Astrocyte of the hippocampus (primary cell): ENCODE measurements around the gene OR2S2.
"Not testable (repeated sequence)": the region's sequence is repeated elsewhere in the genome, so short reads cannot be mapped to it uniquely, and the experiment has no call there.

Experiments used
- DNase-seq: peaks from one replicate; pipeline ENCODE4 v3.0.0; 2011; ENCODE audit warnings: low read depth, low spot score

OR2S2 gene

DNA sequence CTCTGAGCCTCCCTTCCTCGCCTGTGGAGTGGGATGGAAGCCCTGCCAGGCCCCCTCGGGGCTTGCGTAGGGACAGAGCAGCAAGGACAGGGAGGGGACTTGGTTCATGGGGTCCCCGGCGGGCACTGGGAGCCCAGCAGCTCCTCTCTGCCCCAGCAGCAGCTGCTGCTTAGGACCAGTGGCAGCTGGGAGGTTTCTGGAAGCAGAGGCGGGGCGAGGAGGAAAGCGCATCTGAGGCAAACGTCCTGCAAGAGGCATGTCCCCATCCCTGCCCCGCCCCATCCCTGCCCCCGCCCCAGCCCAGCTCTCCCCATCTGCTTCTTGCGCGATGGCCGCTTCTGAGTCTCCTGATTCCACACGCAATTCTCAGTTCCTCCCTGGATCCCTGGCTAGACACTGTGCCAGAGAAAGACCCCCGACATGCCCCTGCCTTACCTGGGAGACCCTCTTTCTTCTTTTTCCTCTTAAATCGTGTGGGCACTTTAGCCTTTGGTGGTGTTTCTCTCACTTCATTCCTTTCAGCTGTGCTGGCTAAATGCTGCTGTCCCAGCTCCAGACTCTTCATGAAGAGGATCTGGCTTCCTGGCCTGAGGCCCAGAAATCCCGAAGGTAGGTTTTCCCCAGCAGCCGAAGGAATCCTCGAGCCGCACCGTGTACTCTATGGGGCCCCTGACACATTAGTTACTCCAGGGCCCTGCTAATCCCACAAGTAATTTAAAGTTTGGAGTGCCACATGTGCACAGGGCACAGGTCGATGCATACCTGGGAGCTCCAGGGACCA is 4.4 kb upstream of the OR2S2 start:
- peak; percentile 63 for DNase-seq

DNA sequence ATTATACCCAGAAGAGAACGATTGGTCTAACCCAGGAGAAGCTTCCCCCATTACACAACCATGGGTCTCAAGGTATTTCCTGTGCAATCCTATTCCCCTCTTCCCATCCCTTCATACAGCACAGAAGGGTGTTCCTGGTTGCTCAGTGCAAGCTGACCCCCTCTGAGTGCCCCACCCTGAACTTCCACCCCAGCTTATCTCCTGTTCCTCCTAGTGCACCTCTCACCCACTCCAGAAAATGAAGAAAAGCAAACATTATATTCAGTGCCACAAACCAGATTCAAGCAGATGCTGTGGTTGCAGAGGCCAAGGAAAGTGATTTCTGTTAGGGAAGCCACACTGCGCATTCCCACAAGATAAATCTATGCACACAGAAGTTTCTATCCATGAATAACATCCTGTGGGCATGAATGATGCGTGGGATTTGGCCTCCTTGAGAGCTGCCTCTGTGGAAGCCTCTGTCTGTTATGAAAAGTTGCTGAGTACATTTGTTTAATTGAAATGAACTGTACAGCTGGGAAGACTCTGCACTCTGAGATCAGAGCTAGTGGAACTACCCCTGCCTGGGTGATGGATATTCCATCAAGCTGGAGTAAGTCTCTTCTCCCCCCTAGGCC is 2.2 kb upstream of the OR2S2 start:
- DNase-seq = peak; percentile 37

DNA sequence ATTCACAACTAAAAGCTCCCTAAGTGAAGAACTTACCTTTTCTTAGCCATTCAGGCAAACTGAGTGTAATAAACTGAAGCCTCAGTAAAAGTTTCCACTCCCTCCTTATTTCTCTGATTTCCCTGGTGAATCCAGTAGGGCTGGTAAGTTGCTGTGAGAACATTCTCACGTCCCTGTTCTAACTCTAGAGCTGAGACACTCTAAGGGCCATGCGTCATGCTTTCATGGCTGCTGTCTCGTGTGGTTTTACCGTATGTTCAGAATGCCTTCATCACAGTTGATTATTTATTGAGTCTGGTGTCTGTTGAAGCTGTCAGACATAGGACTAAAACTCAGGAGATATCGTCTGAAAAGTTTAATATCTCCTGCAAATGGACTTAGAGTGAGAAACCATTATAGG is 1.3 kb downstream of the OR2S2 start:
- DNase-seq = no peak

DNA sequence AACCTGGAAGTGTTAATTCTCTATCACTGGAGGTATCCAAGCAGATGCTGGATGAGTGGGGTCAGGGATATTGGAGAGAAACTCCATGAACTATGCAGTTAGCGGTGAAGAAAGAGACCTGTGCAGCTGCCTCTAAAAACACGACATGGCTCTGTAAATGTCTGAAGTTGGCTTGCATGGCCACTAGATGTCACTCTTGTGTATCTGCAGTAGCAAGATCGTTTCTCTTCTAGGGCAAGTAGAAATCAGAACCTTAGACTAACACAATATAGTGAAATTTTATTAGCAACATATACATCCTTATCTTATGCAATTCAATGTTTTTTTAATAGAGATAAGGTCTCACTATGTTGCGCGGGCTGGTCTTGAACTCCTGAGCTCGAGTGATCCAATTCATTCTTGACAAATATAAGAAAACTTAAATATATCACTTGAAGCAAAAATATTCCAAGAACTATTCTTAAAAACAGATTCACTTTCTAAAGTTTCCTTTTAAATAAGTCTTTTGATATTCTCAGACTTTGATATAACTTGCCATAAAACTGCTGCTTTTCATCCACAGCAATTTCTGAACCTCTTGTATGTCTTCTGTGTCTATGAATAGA is 2.9 kb downstream of the OR2S2 start:
- peak; percentile 85 for DNase-seq

DNA sequence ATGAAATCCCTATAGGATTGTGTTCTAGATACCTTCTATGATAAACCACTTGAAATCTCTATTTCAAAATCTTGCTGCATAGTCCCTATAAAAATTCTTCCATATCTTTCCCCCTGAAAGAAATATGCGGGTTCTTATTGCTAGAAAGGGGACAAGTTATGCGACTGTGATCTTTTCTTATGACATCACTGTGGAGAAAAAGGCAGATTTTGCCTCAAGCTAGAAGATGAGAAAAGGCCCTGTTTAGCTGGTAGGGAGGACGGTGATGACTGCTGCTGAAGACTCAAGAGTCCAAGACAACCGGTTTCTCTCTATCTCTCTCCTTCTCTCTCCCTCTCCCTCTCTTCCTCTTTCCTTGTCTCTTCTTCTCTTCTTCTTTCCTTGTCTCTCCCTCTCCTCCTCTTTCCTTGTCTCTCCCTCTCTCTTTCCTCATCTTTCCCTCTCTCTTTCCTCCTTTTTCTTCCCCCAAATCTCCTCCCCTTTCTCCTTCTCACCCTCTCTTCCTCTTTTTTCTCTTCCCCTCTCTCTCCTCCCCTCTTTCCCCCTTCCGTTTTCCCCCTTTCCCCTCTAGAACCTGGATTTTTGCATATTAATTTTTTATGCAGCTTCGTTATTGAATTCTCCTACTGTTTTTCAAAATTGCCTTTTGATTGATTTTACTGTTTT is 5.3 kb downstream of the OR2S2 start:
- no peak for DNase-seq

DNA sequence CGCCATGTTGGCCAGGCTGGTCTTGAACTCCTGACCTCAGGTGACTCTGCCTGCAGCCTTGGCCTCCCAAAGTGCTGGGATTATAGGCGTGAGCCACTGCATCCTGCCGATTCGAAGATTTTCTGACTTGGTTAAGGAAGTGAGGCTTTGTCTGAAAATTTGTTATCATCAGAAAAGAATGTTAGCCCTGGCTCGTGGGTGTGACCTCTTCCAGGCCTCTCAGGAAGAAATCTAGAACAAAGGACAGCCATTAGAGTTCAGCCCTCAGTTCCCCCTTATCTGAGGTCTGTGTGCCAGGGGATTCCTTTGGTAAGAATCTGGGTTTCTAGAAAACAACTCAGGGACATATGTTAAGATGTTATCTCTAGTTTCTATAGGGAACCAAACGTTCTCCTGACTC is 6.2 kb downstream of the OR2S2 start:
- DNase-seq = peak; percentile 52

DNA sequence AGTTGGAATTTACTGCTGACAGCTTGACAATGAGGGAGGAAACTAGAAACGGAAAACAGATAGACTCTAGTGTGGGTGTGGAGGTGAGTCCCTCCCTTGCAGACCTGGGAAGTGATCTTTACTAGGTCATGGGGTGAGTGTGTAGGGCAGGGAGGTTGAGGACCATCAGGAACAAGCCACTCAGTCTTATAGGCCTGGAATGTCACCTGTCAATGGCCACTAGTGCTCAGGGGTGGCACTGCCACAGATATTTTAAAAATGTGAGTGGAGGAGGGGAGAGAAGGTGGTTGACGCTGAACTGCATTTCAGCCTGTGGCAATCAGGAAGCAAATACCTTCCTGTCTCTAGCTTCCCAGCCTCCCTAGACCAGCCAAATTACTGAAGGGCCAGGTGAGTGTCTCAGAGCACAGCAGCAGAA is 9.0 kb downstream of the OR2S2 start:
- no peak for DNase-seq

DNA sequence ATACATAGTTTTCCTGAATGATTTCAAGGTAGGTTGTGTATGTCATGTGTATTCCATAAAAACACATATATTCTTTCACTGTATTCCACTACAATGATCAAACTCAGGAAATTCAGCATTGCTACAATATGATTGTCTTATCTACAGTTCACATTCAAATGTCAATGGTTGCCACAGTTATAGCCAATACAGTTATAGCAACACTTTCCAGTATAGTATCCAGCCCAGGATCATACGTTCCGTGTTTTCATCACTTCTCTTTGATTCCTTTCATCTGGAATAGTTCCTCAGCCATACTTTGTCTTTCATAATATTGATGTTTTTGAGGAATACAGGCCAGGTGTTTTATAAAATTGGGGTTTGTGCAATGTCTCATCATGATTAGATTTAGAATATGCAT is 9.5 kb downstream of the OR2S2 start:
- DNase-seq = no peak

DNA sequence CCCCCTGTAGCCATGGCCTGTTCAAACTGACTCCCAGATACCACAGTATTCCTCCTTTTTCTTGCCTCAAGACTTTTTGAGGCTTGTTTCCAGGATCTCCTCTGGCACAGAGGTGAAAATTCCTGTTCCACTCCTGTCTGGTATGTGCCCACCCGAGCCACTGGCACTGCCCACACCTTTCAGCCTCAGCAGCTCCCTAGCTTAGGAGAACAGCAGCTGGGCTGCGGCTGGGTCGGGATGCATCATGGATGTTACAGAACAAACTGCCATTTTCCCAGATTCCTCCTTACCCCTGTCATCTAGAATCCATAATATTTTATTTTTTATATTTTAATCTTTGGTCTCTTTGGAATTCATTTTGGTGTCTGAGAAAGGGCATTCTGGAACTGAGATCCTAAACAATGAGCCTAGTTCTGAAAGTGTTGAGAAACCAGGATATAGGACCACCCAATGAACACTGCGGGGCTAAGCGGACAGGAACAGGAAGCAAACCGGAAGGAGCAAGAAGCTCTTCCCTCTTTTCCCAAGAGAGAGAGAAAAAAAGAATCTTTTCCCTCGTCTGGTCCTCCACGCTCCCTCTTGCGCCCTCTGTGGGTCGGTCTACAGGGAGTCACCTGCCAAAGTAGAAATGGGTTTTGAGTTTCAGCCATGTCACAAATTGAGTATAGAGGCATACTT is 12.5 kb downstream of the OR2S2 start:
- DNase-seq = peak; percentile 85

DNA sequence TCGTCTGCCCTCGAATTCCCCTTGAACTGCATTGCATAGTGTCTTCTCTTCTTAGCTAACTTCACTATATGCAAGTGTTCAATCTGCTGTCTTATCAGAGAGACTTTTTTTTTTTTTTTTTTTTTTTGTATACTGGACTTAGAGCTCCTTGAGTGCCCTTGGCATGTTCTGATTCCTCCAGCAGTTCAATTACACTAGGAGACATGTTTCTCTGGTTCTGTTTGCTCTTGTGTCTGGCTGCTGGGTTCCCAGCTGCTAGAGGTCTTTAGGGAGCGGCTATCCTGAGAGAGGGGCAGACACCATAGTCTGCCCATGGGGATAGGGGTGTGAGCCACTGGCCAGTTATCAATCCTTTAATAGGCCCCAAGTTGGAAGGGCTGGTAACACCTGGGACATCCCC is 13.1 kb downstream of the OR2S2 start:
- no peak for DNase-seq

DNA sequence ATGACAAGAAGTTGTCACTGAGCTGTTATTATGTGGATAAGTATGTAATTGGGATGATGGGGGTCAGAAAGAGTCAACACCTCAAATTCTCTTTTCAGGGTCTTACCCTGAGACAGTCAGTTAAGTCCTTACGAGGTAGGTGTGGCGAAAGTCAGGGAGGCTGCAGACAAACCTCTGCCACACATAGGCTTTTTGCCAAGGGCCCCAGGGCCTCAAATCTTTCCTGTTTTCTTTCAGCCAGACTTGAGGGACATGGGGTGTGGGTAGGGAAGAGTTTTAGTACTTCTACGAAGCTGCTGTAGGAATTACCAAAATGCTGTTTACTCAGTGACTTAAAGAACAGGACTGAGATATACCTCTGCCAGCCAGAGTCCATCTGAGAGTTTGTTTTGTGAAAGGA is 13.8 kb downstream of the OR2S2 start:
- DNase-seq = no peak

DNA sequence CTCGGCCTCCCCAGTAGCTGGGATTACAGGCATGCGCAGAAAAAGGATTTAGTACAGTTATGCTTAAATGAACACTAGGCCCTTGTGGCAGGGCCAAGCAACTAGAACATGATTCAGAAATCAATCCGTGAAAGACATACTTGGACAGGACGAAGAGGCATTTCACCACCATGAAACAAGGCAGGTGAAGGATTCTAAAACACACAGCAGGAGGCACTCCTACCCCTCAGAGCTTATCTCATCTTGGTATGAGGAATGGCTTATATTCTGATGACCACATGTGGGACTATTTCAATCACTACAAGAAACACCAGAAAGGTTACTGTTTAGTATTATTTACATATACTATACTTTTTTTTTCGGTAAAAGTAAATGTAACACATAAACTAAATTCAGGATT is 15.7 kb downstream of the OR2S2 start:
- no peak for DNase-seq

DNA sequence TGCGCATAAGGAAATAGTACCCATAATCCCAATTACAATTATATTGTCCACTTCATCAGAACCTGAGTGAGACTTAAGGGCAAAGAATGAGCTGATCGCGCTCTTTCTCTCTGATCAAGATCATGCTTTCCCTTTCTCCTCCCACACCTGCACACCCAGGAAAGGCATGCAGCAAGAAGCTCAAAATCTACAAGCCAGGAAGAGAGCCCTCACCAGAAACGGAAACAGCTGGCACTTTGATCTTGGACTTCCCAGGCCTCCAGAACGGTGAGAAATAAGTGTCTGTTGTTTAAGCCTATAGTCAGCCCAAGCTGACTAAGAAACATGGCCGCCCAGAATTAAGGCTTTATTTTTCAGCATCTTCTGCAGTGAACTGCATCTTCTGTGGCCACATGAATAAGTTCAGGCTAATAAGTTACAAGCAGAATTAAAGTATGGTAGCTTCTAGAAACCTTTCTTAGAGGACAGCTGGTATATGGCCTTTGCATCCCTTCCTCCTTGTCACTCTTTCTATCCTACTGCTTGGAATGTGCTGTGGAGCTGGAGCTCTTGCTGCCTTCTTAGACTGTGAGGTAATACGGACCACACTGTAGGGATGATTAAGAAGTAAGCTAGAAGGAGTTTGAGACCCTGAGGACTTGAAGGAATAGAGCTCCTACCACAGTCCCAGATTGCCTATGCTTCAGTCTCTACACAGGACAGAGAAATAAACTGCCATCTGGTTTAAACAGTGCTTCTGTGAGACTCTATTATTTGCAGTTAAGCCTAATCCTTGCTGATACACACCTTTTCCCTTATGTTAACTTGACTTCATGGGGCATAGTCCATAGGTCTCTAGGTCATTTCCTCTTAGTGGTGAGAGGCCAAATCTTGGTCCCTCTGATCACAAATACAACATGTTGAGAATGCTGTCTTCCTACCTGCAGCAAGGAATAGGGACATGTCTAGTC is 17.2 kb downstream of the OR2S2 start:
- DNase-seq = no peak

DNA sequence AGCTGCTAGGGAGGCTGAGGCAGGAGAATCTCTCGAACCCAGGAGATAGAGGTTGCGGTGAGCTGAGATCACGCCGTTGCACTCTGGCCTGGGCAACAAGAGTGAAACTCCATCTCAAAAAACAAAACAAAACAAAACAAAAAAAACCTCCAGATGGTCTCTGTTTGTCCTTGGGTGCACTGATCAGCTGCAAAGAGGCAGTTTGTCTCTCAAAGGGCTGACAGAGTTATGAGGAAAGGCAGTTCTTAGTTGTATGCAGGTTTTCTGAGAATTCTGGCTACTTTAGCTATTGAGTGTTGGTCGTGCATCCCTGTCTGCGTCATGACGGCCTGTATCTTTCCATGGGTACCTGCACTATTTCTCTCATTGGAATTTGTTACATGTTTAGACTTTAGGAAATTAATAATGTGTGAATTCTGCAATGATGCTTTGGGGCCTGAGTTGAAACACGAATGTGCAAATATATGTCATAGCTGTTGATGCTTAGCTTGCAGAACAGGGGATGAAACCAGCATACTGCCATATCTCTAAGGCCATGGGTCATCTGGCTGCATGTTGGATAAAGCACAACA is 18.2 kb downstream of the OR2S2 start:
- no peak for DNase-seq

DNA sequence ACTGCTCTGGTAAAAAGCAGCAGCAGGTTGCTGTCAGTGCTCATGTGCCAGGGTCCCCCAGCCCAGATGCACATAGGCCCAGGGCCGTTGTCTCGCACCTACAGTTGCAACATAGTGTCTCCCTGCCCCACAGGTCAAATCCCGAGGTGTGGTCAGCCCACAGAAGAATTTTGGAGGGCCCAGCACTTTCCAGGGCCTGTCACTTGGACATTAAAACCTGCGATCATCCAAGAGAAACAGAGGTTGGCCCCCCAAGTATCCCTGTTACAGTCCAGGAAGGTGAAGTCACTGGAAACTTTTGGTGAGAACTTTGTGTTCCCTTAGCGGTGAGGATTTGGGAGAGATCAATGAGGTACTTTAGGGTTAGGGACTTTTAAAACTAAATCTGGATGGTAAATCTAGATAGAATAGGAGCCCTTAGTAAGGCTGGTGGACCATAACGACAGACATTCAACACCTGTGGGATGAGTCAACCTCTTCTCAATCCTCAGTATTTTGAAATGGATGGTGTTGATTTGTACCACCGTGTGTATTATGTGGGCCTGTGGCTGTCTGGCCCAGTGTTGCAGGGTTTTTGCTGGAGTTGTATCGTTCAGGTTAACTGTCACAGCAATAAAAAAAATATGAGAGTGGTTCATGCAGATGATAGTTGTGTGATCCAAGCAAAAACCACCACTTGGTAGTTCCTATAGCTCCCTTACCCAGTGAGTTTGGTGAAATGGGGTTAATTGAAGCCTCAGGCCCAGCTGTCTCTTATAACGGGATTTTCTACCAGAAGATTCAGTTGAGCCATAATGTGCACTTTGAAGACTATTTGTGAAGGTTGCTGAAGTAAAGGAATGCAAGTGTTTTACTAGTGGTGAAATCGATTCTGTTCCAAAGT is 19.2 kb downstream of the OR2S2 start:
- DNase-seq = no peak

DNA sequence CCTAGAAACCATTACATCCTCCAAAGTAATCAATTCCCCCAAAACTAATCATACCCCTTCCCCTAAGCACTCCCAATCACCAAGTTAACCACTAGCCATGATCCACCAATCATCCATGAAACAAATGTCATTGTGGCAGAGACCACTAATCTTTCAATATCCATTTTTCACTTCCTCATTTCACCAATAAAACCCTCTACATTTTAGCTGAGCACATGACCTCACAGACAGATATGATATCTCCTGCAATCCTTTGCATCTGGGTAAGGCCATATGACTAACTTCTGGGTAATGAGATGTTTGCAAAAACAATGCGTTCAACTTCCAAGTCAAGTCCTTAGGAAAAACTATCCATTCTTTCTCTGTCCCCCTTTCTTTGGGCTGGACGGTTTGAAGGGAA is 20.7 kb downstream of the OR2S2 start:
- no peak for DNase-seq

DNA sequence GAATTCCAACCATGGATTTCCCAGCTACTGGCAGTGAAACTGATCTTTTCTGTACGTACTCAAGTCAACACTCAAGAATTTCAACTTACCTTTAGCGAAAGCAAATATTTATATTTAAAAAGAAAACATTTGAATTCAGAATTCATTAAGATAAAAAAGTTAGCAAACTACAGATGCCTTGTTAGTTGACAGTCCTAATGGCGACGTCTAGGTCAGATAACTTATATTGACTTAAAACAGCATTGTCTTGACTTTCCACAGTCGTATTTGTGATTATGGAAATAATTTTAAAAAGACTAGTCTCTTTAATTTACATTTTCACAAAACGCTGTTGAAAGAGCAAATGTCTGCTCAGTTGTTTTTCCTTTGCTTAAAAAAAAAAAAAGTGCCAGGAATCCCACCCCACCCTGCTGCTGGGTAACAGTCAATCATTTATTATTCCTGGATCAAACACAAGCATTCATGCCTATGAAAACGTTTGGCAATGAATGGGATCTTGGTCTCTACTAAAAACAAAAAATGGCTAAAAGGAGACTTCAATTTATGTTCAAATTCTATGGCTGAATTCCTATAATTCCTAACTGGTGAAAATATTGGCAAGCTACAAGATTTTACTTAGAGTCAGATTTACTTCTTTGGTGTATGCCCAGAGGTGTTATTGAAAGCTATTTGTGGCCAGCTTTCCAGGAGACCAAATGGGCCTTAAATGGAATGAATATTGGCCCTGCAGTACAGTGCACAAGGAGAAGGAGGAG is 22.0 kb downstream of the OR2S2 start:
- DNase-seq = peak; percentile 92

DNA sequence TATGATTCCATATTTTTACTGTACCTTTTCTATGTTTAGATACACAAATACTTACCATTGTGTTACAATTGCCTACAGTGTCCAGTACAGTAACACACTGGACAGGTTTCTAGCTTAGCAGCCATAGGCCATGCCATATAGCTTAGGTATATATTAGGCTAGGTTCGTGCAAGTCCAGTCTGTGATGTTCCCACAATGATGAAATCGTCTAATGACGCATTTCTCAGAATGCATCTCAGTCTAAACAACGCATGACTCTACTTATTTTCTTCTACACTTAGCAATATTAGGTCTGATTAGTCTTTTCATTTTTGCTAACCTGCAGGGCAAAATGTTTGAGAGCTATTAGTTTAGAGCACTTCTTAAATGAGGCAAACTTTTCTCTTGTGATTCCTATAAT is 22.7 kb downstream of the OR2S2 start:
- peak; percentile 42 for DNase-seq

DNA sequence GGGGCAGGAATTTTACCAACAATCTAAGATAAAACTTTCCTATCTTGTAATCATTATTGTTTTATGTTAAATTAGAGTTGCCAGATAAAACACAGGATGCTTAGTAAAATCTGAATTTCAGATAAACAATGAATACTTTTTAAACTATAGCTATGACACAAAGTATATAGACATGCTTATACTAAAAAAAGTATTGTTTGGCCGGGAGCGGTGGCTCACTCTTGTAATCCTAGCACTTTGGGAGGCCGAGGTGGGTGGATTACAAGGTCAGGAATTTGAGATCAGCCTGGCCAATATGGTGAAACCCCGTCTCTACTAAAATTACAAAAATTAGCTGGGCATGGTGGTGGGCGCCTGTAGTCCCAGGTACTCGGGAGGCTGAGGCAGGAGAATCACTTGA is 23.9 kb downstream of the OR2S2 start:
- not testable (repeated sequence) for DNase-seq
